ENCODE results near the gene PPME1.

PPME1 gene

DNA sequence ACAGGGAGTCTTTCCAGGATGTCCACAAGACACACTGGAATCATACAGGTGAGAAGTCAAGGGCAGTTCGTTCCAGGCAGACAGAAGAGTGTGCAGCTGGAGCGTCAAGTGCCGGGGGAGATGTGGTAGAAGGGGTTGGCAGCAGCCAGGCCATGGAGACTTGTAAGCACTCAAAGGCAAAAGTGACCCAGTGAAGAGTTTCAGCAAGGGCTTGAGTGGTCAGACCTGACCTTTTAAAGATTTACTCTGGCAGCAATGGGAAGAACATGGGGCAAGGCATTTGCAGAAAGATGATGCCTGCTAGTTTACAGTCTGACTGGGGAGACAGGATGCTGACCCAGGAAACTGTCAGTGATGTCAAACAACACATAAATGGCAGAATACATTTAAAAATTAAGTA lies 111.3 kb downstream of the PPME1 start:
- no peak for TF ChIP-seq ZNF335 (tag by site-specific recombination; conservative IDR thresholded peaks at IDR 0.05)
- no peak for TF ChIP-seq ZNF48 (tag by site-specific recombination; IDR thresholded peaks at IDR 0.05)
- TF ChIP-seq ZBTB21 (tag by site-specific recombination; IDR thresholded peaks at IDR 0.05): no peak
- TF ChIP-seq REST (tag by site-specific recombination; IDR thresholded peaks at IDR 0.05): no peak
- no peak for TF ChIP-seq ZBTB48 (tag by site-specific recombination; IDR thresholded peaks at IDR 0.05)
- TF ChIP-seq ZNF621 (tag by site-specific recombination; IDR thresholded peaks at IDR 0.05): no peak
- TF ChIP-seq ZNF155 (tag by site-specific recombination; IDR thresholded peaks at IDR 0.05): no peak
- TF ChIP-seq, protein P1, sequence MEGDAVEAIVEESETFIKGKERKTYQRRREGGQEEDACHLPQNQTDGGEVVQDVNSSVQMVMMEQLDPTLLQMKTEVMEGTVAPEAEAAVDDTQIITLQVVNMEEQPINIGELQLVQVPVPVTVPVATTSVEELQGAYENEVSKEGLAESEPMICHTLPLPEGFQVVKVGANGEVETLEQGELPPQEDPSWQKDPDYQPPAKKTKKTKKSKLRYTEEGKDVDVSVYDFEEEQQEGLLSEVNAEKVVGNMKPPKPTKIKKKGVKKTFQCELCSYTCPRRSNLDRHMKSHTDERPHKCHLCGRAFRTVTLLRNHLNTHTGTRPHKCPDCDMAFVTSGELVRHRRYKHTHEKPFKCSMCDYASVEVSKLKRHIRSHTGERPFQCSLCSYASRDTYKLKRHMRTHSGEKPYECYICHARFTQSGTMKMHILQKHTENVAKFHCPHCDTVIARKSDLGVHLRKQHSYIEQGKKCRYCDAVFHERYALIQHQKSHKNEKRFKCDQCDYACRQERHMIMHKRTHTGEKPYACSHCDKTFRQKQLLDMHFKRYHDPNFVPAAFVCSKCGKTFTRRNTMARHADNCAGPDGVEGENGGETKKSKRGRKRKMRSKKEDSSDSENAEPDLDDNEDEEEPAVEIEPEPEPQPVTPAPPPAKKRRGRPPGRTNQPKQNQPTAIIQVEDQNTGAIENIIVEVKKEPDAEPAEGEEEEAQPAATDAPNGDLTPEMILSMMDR (tag by site-specific recombination; IDR thresholded peaks at IDR 0.05): no peak
- TF ChIP-seq ZNF211 (tag by site-specific recombination; IDR thresholded peaks at IDR 0.05; ENCODE audit: low read depth): no peak
- no peak for TF ChIP-seq ZNF776 (tag by site-specific recombination; IDR thresholded peaks at IDR 0.05; ENCODE audit: borderline replicate concordance)
- no peak for TF ChIP-seq ZIC2 (tag by site-specific recombination; IDR thresholded peaks at IDR 0.05)
- TF ChIP-seq, protein P2, sequence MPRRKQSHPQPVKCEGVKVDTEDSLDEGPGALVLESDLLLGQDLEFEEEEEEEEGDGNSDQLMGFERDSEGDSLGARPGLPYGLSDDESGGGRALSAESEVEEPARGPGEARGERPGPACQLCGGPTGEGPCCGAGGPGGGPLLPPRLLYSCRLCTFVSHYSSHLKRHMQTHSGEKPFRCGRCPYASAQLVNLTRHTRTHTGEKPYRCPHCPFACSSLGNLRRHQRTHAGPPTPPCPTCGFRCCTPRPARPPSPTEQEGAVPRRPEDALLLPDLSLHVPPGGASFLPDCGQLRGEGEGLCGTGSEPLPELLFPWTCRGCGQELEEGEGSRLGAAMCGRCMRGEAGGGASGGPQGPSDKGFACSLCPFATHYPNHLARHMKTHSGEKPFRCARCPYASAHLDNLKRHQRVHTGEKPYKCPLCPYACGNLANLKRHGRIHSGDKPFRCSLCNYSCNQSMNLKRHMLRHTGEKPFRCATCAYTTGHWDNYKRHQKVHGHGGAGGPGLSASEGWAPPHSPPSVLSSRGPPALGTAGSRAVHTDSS (tag by site-specific recombination; IDR thresholded peaks at IDR 0.05): no peak
- no peak for TF ChIP-seq ZNF26 (tag by site-specific recombination; IDR thresholded peaks at IDR 0.05)
- no peak for TF ChIP-seq ZNF626 (tag by site-specific recombination; IDR thresholded peaks at IDR 0.05)
- TF ChIP-seq, protein P3, sequence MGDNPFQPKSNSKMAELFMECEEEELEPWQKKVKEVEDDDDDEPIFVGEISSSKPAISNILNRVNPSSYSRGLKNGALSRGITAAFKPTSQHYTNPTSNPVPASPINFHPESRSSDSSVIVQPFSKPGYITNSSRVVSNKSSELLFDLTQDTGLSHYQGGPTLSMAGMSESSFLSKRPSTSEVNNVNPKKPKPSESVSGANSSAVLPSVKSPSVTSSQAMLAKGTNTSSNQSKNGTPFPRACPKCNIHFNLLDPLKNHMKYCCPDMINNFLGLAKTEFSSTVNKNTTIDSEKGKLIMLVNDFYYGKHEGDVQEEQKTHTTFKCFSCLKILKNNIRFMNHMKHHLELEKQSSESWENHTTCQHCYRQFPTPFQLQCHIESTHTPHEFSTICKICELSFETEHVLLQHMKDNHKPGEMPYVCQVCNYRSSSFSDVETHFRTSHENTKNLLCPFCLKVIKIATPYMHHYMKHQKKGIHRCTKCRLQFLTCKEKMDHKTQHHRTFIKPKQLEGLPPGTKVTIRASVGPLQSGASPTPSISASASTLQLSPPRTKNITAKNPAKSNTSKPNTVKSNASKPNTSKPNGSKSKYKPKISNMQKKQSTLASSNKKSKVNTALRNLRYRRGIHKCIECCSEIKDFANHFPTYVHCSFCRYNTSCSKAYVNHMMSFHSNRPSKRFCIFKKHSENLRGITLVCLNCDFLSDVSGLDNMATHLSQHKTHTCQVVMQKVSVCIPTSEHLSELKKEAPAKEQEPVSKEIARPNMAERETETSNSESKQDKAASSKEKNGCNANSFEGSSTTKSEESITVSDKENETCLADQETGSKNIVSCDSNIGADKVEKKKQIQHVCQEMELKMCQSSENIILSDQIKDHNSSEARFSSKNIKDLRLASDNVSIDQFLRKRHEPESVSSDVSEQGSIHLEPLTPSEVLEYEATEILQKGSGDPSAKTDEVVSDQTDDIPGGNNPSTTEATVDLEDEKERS (tag by site-specific recombination; IDR thresholded peaks at IDR 0.05): no peak
- TF ChIP-seq, protein P4, sequence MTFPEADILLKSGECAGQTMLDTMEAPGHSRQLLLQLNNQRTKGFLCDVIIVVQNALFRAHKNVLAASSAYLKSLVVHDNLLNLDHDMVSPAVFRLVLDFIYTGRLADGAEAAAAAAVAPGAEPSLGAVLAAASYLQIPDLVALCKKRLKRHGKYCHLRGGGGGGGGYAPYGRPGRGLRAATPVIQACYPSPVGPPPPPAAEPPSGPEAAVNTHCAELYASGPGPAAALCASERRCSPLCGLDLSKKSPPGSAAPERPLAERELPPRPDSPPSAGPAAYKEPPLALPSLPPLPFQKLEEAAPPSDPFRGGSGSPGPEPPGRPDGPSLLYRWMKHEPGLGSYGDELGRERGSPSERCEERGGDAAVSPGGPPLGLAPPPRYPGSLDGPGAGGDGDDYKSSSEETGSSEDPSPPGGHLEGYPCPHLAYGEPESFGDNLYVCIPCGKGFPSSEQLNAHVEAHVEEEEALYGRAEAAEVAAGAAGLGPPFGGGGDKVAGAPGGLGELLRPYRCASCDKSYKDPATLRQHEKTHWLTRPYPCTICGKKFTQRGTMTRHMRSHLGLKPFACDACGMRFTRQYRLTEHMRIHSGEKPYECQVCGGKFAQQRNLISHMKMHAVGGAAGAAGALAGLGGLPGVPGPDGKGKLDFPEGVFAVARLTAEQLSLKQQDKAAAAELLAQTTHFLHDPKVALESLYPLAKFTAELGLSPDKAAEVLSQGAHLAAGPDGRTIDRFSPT (tag by site-specific recombination; IDR thresholded peaks at IDR 0.05): no peak
- no peak for TF ChIP-seq BCL6B (tag by site-specific recombination; IDR thresholded peaks at IDR 0.05)
- TF ChIP-seq ZNF37A (tag by site-specific recombination; IDR thresholded peaks at IDR 0.05): no peak
- Histone ChIP-seq H3K4me3 (ENCODE audit: low read depth, low read length) (no peak overlapping the region), H3K4me1 (ENCODE audit: control insufficient read depth, insufficient read depth, low read length) (no peaks in the 10 kb centered on the region), H3K36me3 (ENCODE audit: control insufficient read depth in 2 of 2, insufficient read depth in 1 of 2, low read length in 2 of 2) (no peaks in the 10 kb centered on the region), H3K9me3 (ENCODE audit: control insufficient read depth, insufficient read depth, low read depth, low read length) (no peaks in the 10 kb centered on the region), H3K27ac (ENCODE audit: extremely low read depth, low read depth, low read length) (no peak overlapping the region)
- ChIA-PET POLR2A (no interaction called here), CTCF (no interaction called here)
